Activated CD4-positive, alpha-beta T cell treated with anti-CD3 and anti-CD28 coated beads, Interleukin-10, Interleukin-2, amounts not matched to agents 100 ng/mL and 50 ng/mL, durations not matched to agents 16 hours and 8 hours (primary cell): ENCODE measurements around the gene FITM2.

Source experiments
- DNase-seq: peaks from one replicate; pipeline ENCODE4 v3.0.0-alpha.2; 2020

The FITM2 gene

DNA sequence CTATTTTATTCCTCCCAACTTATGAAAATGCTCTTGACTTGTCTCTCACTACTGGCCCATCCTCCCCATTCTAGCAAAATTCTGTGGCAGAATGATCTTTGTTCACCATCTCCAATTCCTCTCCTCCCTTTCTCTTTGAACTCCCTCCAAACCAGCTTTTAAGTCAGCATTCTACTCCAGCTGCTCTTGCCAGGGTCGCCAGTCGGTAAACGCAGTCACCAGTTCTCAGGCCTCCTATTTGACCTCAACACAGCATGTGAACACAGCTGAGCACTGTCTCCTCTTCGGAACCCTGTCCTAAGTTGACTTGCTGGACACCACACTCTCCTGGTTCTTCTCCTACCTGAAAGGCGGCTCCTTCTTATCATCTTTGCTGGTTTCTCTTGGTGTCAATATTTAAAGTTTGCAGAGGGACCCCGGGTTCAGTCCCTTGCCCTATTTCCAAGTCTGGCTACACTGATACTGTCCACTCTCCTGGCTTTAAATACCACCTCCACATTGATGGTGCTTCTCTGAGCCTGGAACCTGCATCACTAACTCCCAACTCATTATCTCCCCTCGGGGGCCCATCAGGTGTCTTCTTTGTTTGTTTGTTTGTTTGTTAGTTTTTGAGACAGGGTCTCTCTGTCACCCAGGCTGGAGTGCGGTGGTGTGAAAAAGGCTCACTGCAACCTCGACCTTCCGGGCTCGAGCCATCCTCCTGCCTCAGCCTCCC, 36.5 kb downstream of the FITM2 start:
- DNase-seq, result no peak

DNA sequence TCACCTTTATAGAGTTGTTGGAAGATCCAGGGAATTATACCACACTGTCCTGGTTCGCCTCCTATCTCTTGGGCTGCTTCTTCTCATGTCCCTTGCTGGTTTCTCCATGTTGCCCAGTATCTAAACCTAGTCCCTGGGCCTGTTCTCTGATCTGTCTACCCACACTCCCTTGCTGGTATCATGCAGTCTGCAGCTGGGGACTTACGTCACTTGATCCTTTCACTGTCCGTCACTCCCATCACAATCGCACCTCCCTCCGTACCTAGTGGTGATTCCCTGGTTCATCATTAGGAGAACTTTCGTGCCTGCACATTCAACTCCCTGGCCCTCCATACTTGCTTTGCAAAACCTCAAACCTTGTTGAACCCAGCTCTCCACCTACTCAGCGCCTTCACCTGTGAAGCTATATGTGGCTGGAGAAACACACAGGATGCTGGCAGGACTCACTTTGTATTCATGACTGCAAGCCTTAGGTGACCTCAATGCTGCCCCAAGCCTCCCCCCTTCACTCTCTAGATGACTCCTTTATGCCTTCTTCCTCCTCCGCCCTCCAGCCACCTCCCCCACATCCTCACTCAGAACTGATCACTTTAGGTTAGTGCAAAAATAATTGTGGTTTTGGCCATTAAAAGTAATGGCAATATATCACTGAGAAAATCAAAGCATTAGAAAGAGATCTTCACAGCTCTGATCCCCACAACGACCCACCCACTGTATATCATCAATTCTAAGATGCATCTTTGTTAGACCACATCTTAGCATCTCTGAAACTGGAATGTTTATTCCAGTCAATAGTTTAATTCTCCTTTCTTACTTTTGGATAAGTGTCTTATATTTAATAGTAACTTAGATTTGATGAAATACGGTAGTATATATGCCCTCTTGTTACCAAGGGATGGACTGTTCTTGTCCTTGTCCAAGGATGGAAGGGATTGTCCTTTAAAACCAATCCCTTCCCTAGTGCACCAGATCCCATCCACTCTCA, 37.5 kb downstream of the FITM2 start:
- DNase-seq, result no peak

DNA sequence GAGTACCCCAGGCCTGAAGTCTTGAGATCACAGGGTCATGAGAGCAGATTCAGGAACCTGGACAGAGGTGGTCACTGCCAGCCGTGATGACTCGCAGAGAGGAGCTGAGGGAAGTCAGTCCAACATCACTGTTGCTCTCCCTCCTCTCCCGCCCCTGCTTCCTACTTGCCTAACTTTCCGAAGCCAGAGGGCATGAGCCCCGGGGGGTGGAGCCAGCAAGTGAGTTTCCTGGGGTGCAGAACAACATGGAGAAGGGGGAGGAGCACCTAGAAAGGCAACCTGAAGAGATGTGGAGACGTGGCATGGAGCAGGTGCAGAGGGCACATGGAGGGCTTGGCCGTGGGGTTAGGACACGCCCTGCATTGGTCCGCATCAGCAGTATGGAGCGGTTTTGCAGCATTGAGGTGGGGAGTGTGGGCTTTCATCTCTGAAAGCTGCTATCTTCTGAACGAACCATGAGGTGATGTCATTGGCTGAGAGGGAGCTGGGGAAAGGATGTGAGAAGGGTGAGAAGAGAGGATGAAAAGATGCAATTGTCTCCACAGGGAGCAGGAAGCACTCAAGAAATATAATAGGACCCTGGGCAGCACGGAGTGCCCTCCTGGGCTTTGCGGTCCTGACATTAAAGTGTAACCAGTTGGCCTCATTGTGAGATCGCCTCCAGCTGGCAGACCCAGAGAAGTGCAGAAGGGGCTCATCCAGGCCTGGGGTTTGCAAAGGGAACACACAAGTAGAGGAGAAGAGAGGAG, 38.9 kb downstream of the FITM2 start:
- no peak for DNase-seq

DNA sequence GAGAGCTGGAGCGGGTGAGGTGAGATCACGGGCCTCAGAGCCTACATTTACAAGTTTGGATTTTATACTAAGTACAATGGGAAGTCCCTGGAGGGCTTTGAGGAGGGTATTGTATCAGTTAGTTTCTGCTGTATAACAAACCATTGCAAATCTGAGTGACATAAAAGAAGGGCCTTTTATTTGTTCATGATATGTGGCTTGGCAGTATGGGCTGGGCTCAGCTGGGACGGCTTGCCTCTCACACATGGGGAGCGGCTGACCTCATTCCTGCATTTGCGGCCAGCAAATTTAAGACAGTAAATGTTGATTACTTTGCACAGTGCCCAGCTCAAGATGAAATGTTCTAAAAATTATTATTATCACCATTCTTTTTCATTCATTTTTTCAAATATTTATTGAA, 42.2 kb downstream of the FITM2 start:
- no peak for DNase-seq

DNA sequence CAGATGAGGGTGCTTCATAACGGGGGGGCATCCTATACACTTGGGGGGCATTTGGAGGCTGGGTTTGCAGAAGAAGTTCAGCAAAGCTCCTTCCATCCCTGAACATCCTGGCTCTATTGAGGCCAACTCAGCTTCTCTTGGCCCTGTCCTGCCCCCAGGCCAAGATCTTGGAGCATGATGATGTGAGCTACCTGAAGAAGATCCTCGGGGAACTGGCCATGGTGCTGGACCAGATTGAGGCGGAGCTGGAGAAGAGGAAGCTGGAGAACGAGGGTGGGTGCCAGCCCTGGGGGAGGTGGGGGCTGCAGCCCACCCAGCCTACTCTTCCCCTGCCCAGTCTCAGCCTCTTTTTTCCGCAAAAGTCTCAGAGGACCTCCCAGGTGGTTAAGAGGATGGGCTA, 46.7 kb downstream of the FITM2 start:
- DNase-seq, result no peak

DNA sequence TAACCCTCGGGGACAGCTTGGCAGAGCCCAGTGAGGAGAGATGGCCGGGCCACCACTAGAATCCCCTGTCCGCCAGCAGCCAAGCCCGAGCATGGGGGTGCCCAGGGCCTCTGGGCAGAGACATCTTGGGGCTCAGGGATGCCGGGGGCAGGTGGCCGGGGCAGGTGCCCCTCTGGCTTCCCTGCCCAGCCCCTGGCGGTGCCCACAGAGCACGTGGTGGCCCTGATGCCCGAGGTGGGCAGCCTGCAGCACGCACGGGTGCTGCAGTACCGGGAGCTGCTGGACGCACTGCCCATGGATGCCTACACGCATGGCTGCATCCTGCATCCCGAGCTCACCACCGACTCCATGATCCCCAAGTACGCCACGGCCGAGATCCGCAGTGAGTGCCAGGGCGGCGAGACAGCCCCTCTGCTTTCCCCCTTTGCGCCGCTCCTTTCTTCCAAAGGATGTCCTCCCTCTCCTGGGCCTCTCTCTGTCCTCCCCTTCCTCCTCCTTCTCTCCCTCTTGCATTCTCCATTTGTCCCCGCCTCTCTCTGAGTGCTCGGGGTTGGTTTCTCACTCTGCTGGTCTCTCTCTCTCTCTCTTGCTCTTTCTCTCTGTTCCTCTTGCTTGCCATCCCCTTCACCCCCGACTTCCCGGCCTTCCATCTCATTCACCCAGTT, 52.6 kb downstream of the FITM2 start:
- DNase-seq, result no peak

DNA sequence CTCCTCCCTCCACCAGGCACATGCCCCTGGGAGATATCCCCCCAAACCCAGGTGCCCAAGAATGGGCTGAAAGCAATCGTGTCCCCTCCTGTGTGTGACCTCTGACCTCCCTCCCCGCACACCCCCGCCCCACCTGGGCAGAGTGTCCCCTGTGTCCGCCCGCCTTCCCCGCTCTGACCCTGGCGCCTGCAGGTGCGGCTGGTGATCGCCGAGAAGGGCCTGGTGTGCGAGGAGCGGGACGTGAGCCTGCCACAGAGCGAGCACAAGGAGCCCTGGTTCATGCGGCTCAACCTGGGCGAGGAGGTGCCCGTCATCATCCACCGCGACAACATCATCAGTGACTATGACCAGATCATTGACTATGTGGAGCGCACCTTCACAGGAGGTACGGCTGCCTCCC, 54.0 kb downstream of the FITM2 start:
- no peak for DNase-seq

DNA sequence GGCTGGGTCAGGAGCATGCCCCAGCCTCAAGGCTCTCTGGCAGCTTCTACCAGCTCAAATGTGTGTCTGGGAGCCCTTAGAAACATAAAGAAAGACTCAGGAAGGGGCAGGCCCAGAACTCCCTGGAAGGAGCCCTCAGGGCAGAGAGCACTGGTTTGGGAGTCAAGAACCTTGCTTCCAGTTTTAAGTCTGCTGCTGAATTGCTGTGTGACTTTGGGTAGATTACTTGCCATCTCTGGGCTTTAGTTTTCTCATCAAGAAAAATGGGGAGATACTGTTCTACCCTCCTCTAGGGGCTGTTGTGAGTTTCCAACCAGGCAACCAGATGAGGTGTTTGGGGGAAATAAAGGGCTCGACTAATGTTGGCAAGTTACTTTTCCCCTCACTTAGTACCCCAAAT, 55.1 kb downstream of the FITM2 start:
- no peak for DNase-seq

DNA sequence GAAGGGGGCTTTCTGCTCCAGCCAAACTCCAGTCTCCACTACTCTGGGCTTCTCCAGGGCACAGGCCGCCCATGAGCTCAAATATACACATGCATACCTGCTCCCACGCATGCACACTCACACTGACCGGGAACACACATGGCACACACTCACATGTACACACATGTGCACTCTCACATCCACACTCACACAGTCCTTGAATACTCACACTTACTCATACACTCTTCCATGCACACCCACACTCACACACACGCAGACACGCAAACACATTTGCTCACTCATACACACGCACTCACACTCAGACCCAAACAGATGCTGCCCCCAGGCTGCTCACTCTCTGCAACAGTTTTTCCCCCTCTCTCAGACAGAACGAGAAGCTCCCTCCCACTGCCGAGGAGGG, 56.9 kb downstream of the FITM2 start:
- no peak for DNase-seq

DNA sequence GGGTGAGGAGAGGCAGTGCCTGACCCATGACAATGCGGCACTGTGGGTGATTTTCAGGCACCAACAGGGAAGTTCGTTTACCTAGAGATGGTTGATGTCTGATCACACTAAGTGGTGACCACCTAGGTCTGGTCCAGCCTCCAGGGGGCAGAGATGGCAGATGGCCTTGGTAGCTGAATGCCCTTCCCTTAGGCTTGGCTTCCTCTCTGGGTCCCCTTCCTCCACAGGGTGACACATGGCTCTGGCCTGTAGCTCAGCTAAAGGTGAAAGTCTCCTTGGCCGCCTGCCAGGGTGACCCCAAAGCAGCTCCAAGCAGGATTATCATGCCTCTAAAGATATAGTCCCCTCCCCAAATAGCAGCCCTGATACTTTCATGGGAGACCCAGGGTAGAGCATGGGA, 57.5 kb downstream of the FITM2 start:
- DNase-seq, result no peak
